PC-9 (cell line): Measurements from ENCODE around the gene PTPRD. TPM values are rescaled to one million over a fixed set of nuclear protein-coding genes. Genes with fewer than 3 reads are reported as not detected.
A peak's percentile ranks its signal among the peaks of the same experiment; 100 is the strongest.

Experiments
- BruUV-seq: library from RNA; stranded (reverse); fragments of 400-500 nt; replicated peaks from 2 replicates; lab custom pipeline; 2021; lab: Mats Ljungman, UMichigan
- CTCF ChIA-PET: fragments of 300-600 bp; sonication (Branson Sonifier 250); formaldehyde crosslinking; loops from one replicate; lab custom pipeline; 2022; ENCODE audit warnings: antibody characterized with exemption; lab: Charles Lee
- POLR2A ChIA-PET: fragments of 300-600 bp; sonication (Branson Sonifier 250); formaldehyde crosslinking; loops from one replicate; lab custom pipeline; 2022; ENCODE audit warnings: antibody characterized with exemption; ENCODE audit not compliant: unreplicated experiment; lab: Charles Lee
- DNase-seq, 2 experiments: peaks; one replicate each; pipeline versions ENCODE4 v3.0.0 to v3.0.0-alpha.2; 2015 to 2022; ENCODE audit warnings: mixed read lengths in 1 of 2
- H2AFZ ChIP-seq: fragments of 200-600 bp; sonication (generic); 2 replicates; pipeline ENCODE4 v1.8.1; 2017; ENCODE audit warnings: antibody characterized with exemption
- H3F3A ChIP-seq: fragments of 200-600 bp; sonication (generic); 2 replicates; pipeline ENCODE4 v1.8.1; 2017; ENCODE audit warnings: antibody characterized with exemption, mild to moderate bottlenecking, low read depth; ENCODE audit not compliant: insufficient read depth
- H3K27ac ChIP-seq: fragments of 200-600 bp; sonication (generic); 2 replicates; pipeline ENCODE4 v1.6.1; 2016; ENCODE audit warnings: mixed run types
- H3K27me3 ChIP-seq: fragments of 200-600 bp; sonication (generic); 2 replicates; pipeline ENCODE4 v1.6.1; 2016; ENCODE audit warnings: low read depth, mixed run types; ENCODE audit not compliant: insufficient read depth
- H3K36me3 ChIP-seq: fragments of 200-600 bp; sonication (generic); 2 replicates; pipeline ENCODE4 v1.6.1; 2016; ENCODE audit warnings: low read depth, mixed run types
- H3K4me1 ChIP-seq: fragments of 200-600 bp; sonication (generic); replicated peaks from 2 replicates; pipeline ENCODE4 v1.6.1; 2016; ENCODE audit warnings: mixed run types; ENCODE audit not compliant: insufficient read depth
- H3K4me2 ChIP-seq: fragments of 200-600 bp; sonication (generic); 2 replicates; pipeline ENCODE4 v1.6.1; 2017; ENCODE audit warnings: mixed run types
- H3K4me3 ChIP-seq: fragments of 200-600 bp; sonication (generic); 2 replicates; pipeline ENCODE4 v1.6.1; 2016; ENCODE audit warnings: mixed run types
- H3K79me2 ChIP-seq: fragments of 200-600 bp; sonication (generic); 2 replicates; pipeline ENCODE4 v1.6.1; 2017; ENCODE audit warnings: low read depth, mixed run types
- H3K9me2 ChIP-seq: fragments of 200-600 bp; sonication (generic); 2 replicates; pipeline ENCODE4 v1.8.1; 2017; ENCODE audit warnings: mild to moderate bottlenecking; ENCODE audit not compliant: insufficient read depth
- H3K9me3 ChIP-seq: fragments of 200-600 bp; sonication (generic); 2 replicates; pipeline ENCODE4 v1.8.1; 2016; ENCODE audit warnings: low read depth; ENCODE audit not compliant: insufficient read depth
- H4K20me1 ChIP-seq: fragments of 200-600 bp; sonication (generic); 2 replicates; pipeline ENCODE4 v1.8.1; 2017; ENCODE audit not compliant: insufficient read depth
- EZH2 ChIP-seq: fragments of 200-600 bp; sonication (generic); IDR thresholded peaks from 2 replicates; pipeline ENCODE4 v1.8.0; 2017; ENCODE audit warnings: antibody characterized with exemption, low read depth
- intact Hi-C: fragments of 100-400 bp; cut with micrococcal nuclease; formaldehyde crosslinking; loops from one replicate; pipeline ENCODE4 v1.10.0; 2022; ENCODE audit not compliant: unreplicated experiment
- total RNA-seq: library from RNA; stranded (reverse); gene quantifications from 2 replicates; pipeline ENCODE4 v1.2.3, GENCODE V29; 2021
- TF ChIP-seq, protein P1 (sequence below): fragments of 200-600 bp; sonication (generic); conservative IDR thresholded peaks from 2 replicates; pipeline ENCODE4 v1.6.1; 2017; ENCODE audit warnings: mixed run types, antibody characterized with exemption, mild to moderate bottlenecking, moderate library complexity

The PTPRD gene
- total RNA-seq, 1 experiment from 2014 or later, result not detected

DNA sequence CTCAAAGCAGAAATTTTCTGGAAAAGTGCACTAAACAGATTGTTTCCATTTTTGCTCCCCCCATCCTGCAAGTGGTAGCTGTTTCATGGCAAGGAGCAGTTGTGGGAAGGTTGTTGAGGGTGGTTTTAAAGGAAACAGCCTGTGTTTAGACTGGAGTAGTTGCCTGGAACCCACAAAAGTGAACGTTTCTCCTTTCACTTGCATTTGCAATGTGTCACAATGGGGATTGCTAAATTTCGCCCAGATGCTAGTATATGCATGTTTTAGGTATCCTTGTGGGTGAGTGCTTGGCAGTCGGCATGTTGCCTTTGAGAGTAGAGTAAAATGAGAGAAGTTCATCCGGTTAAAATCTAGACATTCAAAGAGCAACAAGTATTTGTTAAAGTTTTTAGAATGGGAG, 1713.3 kb downstream of the PTPRD start:
- intact Hi-C loops, result no loop called here
- CTCF ChIA-PET, result no interaction called here

DNA sequence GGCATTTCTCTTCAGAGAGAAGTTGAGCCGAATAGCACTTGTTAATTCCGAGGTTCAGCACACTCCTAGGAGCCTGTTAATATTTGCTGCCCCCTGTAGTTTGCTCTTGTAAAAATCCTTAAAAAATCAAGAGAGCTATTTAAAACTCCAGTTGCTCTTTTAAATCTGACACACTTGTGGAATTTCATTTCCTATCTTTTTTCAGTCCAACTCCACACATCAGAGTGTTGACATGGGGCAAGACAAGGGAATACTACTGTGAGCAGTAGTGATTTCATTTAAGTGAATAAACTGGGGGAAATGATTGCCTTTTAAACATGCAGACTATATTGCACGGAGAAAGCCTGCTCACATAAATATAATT, 1717.0 kb downstream of the PTPRD start:
- BruUV-seq, result no TSS peak
- Histone ChIP-seq H3K27ac (no peak overlapping the region), H4K20me1 (no peaks in the 10 kb centered on the region), H3K4me1 (no peaks in the 10 kb centered on the region), H3K4me3 (no peak overlapping the region), H3K9me2 (no peaks in the 10 kb centered on the region), H3K4me2 (no peak overlapping the region), H3K36me3 (no peaks in the 10 kb centered on the region), H3K9me3 (no peaks in the 10 kb centered on the region), H3K79me2 (no peaks in the 10 kb centered on the region), H2AFZ (no peak overlapping the region), H3F3A (no peaks in the 10 kb centered on the region), H3K27me3 (no peaks in the 10 kb centered on the region)
- no peak for DNase-seq
- intact Hi-C loops, result no loop called here
- TF ChIP-seq EZH2, result no peak
- TF ChIP-seq, protein P1, sequence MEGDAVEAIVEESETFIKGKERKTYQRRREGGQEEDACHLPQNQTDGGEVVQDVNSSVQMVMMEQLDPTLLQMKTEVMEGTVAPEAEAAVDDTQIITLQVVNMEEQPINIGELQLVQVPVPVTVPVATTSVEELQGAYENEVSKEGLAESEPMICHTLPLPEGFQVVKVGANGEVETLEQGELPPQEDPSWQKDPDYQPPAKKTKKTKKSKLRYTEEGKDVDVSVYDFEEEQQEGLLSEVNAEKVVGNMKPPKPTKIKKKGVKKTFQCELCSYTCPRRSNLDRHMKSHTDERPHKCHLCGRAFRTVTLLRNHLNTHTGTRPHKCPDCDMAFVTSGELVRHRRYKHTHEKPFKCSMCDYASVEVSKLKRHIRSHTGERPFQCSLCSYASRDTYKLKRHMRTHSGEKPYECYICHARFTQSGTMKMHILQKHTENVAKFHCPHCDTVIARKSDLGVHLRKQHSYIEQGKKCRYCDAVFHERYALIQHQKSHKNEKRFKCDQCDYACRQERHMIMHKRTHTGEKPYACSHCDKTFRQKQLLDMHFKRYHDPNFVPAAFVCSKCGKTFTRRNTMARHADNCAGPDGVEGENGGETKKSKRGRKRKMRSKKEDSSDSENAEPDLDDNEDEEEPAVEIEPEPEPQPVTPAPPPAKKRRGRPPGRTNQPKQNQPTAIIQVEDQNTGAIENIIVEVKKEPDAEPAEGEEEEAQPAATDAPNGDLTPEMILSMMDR, result peak; percentile 38; the same call in 1 of the 2 replicates
- POLR2A ChIA-PET, result no interaction called here
- CTCF ChIA-PET, result no interaction called here

More for the DNA sequence above, 1713.3 kb downstream of the PTPRD start:
- POLR2A ChIA-PET, result no interaction called here
- Histone ChIP-seq H3K9me3 (no peaks in the 10 kb centered on the region), H3K4me1 (no peaks in the 10 kb centered on the region), H3K9me2 (no peaks in the 10 kb centered on the region), H3K4me2 (no peak overlapping the region), H4K20me1 (no peaks in the 10 kb centered on the region), H3K79me2 (no peaks in the 10 kb centered on the region), H2AFZ (no peak overlapping the region), H3K27me3 (no peaks in the 10 kb centered on the region), H3K36me3 (no peaks in the 10 kb centered on the region), H3K27ac (no peak overlapping the region), H3F3A (no peaks in the 10 kb centered on the region), H3K4me3 (no peak overlapping the region)
- no peak for DNase-seq
- no TSS peak for BruUV-seq
- TF ChIP-seq EZH2, result no peak
- TF ChIP-seq, protein P1, result no peak

DNA sequence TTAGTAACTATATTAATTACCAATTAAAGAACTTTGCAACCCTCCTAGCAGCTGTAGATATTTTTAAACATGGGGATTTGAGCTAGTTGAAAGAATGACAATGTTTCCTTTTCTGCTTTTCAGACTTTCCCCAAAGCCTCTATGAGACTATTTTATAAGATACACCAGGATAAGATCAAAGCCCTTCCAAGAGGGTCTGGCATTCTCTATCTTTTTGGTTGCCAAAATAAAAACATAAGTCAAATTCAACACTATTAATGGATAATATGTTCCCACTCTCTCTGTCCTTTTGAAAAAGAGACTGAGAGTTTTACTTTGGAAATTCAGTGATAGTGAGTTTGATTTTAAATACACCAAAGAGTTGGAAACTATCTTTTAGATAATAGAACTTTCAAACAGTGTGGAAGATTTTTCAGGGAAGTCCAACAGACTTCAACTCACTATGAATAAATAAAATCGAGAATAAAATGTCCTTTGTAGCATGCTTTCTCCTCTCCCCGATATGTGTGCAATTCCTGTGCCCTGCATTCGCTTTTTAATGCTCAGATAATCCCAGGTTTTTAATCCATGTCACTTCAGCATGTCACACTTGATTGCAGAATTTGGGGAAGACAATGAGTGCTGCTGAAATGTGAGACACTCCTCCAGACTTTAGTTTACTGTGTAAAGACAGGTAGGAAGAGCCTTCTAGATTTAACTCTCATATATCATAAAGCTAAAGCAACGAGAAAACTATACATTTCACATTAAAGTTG, 1717.5 kb downstream of the PTPRD start:
- Histone ChIP-seq H2AFZ (no peak overlapping the region), H3F3A (no peaks in the 10 kb centered on the region), H3K27me3 (no peaks in the 10 kb centered on the region), H3K4me3 (no peak overlapping the region), H3K79me2 (no peaks in the 10 kb centered on the region), H3K4me1 (no peaks in the 10 kb centered on the region), H3K36me3 (no peaks in the 10 kb centered on the region), H3K9me2 (no peaks in the 10 kb centered on the region), H3K27ac (no peak overlapping the region), H3K4me2 (no peak overlapping the region), H3K9me3 (no peaks in the 10 kb centered on the region), H4K20me1 (no peaks in the 10 kb centered on the region)
- DNase-seq, result no peak
- TF ChIP-seq EZH2, result no peak
- TF ChIP-seq, protein P1, result no peak
- CTCF ChIA-PET, result no interaction called here
- no TSS peak for BruUV-seq
- intact Hi-C loops, result no loop called here
- POLR2A ChIA-PET, result no interaction called here
